Astrocyte of the cerebellum (primary cell): ENCODE measurements around the gene FGF2.

Experiments used
- DNase-seq: peaks from one replicate; pipeline ENCODE4 v3.0.0-alpha.2; 2011; ENCODE audit warnings: low read depth
- H3K4me3 ChIP-seq: 2 replicates; pipeline ENCODE4 v1.5.1; 2011; ENCODE audit warnings: mild to moderate bottlenecking, low read depth, low read length, moderate library complexity
- in situ Hi-C: cut with HindIII; loops from 2 replicates; pipeline ENCODE4 v1.10.0; 2017; ENCODE audit warnings: low sequenced_read_pairs
- TF ChIP-seq, protein P1 (sequence below): IDR thresholded peaks from 2 replicates; pipeline ENCODE4 v1.5.1; 2012; ENCODE audit warnings: low read length, low read depth, moderate library complexity, mild to moderate bottlenecking; ENCODE audit errors: missing control alignments

FGF2 gene

DNA sequence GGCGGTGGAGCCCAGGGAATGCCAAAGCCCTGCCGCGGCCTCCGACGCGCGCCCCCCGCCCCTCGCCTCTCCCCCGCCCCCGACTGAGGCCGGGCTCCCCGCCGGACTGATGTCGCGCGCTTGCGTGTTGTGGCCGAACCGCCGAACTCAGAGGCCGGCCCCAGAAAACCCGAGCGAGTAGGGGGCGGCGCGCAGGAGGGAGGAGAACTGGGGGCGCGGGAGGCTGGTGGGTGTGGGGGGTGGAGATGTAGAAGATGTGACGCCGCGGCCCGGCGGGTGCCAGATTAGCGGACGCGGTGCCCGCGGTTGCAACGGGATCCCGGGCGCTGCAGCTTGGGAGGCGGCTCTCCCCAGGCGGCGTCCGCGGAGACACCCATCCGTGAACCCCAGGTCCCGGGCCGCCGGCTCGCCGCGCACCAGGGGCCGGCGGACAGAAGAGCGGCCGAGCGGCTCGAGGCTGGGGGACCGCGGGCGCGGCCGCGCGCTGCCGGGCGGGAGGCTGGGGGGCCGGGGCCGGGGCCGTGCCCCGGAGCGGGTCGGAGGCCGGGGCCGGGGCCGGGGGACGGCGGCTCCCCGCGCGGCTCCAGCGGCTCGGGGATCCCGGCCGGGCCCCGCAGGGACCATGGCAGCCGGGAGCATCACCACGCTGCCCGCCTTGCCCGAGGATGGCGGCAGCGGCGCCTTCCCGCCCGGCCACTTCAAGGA, at the start of gene FGF2:
Gene FGF2 (plus strand): TSS at position 279 of the 705 bp plus-strand sequence. CDS start 344 bp downstream, at position 623.
- H3K4me3 ChIP-seq: peak within 1 kb of the TSS; percentile 78
- in situ Hi-C loops: no loop called here
- DNase-seq: no peak
- TF ChIP-seq, protein P1, sequence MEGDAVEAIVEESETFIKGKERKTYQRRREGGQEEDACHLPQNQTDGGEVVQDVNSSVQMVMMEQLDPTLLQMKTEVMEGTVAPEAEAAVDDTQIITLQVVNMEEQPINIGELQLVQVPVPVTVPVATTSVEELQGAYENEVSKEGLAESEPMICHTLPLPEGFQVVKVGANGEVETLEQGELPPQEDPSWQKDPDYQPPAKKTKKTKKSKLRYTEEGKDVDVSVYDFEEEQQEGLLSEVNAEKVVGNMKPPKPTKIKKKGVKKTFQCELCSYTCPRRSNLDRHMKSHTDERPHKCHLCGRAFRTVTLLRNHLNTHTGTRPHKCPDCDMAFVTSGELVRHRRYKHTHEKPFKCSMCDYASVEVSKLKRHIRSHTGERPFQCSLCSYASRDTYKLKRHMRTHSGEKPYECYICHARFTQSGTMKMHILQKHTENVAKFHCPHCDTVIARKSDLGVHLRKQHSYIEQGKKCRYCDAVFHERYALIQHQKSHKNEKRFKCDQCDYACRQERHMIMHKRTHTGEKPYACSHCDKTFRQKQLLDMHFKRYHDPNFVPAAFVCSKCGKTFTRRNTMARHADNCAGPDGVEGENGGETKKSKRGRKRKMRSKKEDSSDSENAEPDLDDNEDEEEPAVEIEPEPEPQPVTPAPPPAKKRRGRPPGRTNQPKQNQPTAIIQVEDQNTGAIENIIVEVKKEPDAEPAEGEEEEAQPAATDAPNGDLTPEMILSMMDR: no peak

DNA sequence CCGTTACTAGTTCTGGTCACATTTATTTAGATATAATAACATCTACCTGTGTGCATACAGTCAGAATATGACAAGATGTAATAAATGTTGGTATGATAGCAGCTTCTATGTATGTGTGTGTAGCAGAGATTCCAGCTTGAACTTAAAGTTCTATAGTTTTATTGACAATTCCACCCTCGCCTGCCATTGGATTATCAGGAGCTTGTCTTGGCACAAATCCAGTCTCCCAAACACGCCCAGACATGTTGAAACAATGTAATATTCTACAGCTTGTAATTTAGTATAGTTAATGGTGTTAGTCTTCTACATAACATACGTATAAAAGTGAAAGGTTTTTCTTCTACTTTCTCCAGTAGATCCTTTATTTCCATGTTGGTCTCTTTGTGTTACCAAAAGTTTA, 49.7 kb upstream of the FGF2 start:
- TF ChIP-seq, protein P1: no peak
- H3K4me3 ChIP-seq: no peak overlapping the region
- in situ Hi-C loops: no loop called here
- no peak for DNase-seq

DNA sequence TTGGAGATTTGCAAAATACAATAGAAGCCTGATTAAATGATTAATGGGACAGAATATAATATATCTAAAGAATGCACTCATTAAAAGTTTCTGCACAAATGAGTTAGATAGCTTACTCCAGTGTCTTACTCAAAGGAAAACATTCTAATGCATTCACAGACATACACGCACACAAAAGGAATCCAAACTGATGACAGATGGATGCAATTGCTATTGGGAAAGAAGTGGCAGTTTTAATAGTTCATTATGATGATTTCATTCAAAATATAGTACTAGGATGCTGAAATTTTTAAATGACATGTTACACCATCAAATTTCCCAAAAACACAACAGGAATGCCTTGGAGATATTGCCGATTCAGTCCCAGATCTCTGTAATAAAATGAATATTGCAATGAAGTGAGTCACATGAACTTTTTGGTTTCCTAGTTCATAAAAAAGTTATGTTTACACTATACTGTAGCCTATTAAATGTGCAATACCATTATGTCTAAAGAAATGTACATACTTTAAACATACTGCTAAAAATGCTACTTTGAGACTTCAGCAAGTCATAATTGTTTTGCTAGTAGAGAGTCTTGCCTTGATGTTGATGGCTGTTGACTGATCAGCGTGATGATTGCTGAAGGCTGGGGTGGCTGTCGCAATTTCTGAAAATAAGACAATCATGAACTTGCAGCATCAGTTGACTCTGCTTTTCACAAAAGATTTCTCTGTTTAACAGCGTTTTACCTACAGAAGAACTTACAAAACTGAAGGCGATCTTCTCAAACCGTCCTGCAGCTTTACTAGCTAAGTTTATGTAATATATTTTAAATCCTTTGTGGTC, 48.6 kb upstream of the FGF2 start:
- in situ Hi-C loops: no loop called here
- DNase-seq: no peak
- TF ChIP-seq, protein P1: no peak
- H3K4me3 ChIP-seq: no peak overlapping the region

DNA sequence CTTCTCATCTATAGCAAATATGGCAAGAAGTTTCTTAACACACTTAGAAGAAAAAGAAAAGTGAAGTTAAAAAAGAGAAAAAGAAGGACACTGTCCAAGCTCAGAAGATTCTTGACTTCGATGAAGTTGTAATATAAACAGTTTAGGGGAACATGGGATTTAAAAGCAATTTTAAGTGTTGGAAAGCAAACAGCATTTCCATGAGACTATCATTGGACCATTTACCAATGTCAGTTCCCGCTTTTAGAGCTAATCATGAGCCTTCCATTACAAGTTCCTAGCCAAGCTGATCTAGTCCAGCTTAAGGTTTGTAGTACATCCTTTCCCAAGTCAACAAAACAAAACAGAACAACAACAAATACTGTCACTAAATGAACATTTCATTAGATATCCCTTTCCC, 45.1 kb upstream of the FGF2 start:
- in situ Hi-C loops: no loop called here
- no peak for DNase-seq
- TF ChIP-seq, protein P1: no peak
- no peak overlapping the region for H3K4me3 ChIP-seq

DNA sequence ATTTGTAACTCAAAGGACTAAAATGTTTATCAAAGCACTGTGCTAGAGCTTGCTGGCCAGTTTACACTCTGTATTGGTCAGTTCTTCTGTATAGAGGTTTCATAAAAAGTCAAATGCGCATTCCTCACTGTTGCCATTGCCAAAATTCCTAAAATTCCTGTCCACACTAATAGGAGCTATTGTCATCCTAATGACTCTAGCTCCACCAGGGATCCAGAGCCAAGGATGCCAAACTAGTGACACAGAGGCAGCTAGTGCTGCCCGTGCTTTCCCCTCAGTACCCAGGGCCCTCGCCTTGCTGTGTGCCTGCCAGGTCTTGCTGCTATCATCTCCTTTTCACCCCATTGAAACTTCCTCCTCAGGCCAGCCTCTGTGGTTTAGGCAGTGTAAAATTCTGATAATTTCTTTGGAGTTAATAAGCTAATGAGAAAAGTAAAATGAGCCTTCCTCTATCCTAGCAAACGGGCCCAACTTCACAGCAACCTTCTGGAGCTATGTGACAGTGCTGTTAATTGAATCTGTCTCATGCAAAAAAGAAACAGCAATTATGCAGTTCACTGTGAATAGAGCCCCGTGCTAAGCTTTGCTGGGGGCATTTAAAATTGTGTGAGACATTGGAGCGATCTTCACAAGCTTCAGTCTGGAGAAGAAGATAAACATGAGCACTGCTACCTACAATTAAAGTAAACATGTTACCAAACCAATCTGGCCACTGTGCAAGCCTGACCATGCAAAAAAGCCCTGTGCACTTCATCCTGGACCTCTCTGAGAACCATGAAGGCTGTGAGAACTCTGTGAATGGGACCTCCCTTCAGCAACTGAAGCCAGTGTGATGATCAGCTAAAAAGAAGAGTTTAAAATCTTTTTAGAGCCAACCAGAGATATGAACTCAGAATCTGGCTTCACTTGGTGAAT, 43.1 kb upstream of the FGF2 start:
- in situ Hi-C loops: no loop called here
- TF ChIP-seq, protein P1: no peak
- H3K4me3 ChIP-seq: no peak overlapping the region
- DNase-seq: peak; percentile 92

DNA sequence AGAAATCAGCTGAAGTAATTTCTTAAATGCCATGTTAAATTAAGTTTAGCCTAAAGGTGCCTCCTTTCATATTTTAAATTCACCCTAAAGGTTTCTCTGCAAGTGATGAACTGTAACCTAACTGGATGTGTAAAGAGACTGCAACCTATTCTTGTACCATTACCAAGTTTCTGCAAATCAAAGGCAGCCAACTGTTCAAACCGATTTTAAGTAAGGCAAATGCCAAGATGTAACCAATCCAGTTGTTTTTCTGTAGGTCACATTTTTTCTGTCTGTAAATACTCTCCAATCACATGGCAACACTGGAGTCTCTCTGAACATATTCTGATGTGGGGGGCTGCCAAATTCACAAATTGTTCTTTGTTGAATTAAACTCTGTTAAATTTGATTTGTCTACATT, 42.4 kb upstream of the FGF2 start:
- in situ Hi-C loops: no loop called here
- DNase-seq: no peak
- no peak overlapping the region for H3K4me3 ChIP-seq
- TF ChIP-seq, protein P1: no peak
